ENCODE results near the gene IPP.
A peak's percentile ranks its signal among the peaks of the same experiment; 100 is the strongest.

Gene IPP

GRCh38 chr1:45755697-45756096 lies 5.2 kb upstream of the IPP start (continued):
- TF ChIP-seq ZNF175 (tag by site-specific recombination; IDR thresholded peaks at IDR 0.05), result no peak
- no peak for TF ChIP-seq ZNF132 (tag by site-specific recombination; IDR thresholded peaks at IDR 0.05; ENCODE audit: borderline replicate concordance)

GRCh38 chr1:45753248-45754037 lies 3.0 kb upstream of the IPP start:
- Histone ChIP-seq H3K36me3 (ENCODE audit: control insufficient read depth in 2 of 2, insufficient read depth in 1 of 2, low read length in 2 of 2) (no peaks in the 10 kb centered on the region), H3K4me3 (ENCODE audit: low read depth, low read length) (no peak overlapping the region), H3K27ac (ENCODE audit: extremely low read depth, low read depth, low read length) (no peak overlapping the region), H3K9me3 (ENCODE audit: control insufficient read depth, insufficient read depth, low read depth, low read length) (no peaks in the 10 kb centered on the region), H3K4me1 (ENCODE audit: control insufficient read depth, insufficient read depth, low read length) (no peaks in the 10 kb centered on the region)
- ChIA-PET POLR2A (no interaction called here), CTCF (interaction anchor here (0.7 kb wide), 2 partner anchors 63 to 1348 kb away, joined by 4 to 5 read pairs; no protein-coding TSS in a partner anchor)
- TF ChIP-seq TRIM28 (IDR thresholded peaks at IDR 0.05; ENCODE audit: borderline replicate concordance, low read length) (peak; percentile 90; the same call in 1 of the 2 replicates), ZNF449 (tag by site-specific recombination; IDR thresholded peaks at IDR 0.05) (no peak), SETDB1 (IDR thresholded peaks at IDR 0.05; ENCODE audit: insufficient read length, low read length) (peak; percentile 92), REPIN1 (tag by site-specific recombination; IDR thresholded peaks at IDR 0.05; ENCODE audit: low read depth) (no peak)

- no peaks in the 10 kb centered on the region for H3K36me3 ChIP-seq (ENCODE audit: control insufficient read depth in 2 of 2, insufficient read depth in 1 of 2, low read length in 2 of 2)
- no peak overlapping the region for H3K27ac ChIP-seq (ENCODE audit: extremely low read depth, low read depth, low read length)
- no peak overlapping the region for H3K4me3 ChIP-seq (ENCODE audit: low read depth, low read length)
- no peaks in the 10 kb centered on the region for H3K4me1 ChIP-seq (ENCODE audit: control insufficient read depth, insufficient read depth, low read length)
- ChIA-PET CTCF (no interaction called here), POLR2A (no interaction called here)
- no peaks in the 10 kb centered on the region for H3K9me3 ChIP-seq (ENCODE audit: control insufficient read depth, insufficient read depth, low read depth, low read length)
- TF ChIP-seq ZNF664 (tag by site-specific recombination; IDR thresholded peaks at IDR 0.05) (no peak), GLIS1 (tag by site-specific recombination; IDR thresholded peaks at IDR 0.05) (no peak), ZNF549 (tag by site-specific recombination; IDR thresholded peaks at IDR 0.05) (no peak), ZNF398 (tag by site-specific recombination; IDR thresholded peaks at IDR 0.05) (no peak), ZBTB44 (tag by site-specific recombination; IDR thresholded peaks at IDR 0.05) (no peak), ZNF600 (tag by site-specific recombination; IDR thresholded peaks at IDR 0.05) (no peak), ZBTB48 (tag by site-specific recombination; IDR thresholded peaks at IDR 0.05) (no peak), ZNF148 (tag by site-specific recombination; IDR thresholded peaks at IDR 0.05; ENCODE audit: borderline replicate concordance) (no peak), ZNF184 (tag by site-specific recombination; IDR thresholded peaks at IDR 0.05) (no peak), ZNF223 (tag by site-specific recombination; IDR thresholded peaks at IDR 0.05) (no peak), ZNF521 (tag by site-specific recombination; IDR thresholded peaks at IDR 0.05) (no peak), ZNF548 (tag by site-specific recombination; IDR thresholded peaks at IDR 0.05) (no peak)
Observed at GRCh38 chr1:45752441-45753052, 2.1 kb upstream of the IPP start.

Data from HEK293 (cell line).